ENCODE data around the gene MYO16.

DNA sequence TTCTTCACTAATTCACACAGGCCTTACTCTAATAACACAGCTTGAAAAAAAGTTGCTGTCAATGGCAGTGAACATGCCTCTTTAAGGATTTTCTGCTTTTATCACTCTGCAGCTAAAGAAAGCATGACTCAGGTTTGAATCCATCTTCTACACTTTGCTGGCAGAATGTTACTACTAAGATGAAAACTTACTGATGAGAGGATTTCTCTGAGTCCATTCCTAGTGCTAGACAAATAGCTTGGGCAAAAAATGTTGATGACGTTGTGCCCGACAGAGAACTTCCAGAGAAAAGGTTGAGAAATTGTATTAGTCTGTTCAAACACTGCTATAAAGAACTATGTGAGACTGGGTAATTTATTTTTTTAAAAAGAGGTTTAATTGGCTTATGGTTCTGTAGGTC, 585.0 kb downstream of the MYO16 start:
- TF ChIP-seq, protein P1, sequence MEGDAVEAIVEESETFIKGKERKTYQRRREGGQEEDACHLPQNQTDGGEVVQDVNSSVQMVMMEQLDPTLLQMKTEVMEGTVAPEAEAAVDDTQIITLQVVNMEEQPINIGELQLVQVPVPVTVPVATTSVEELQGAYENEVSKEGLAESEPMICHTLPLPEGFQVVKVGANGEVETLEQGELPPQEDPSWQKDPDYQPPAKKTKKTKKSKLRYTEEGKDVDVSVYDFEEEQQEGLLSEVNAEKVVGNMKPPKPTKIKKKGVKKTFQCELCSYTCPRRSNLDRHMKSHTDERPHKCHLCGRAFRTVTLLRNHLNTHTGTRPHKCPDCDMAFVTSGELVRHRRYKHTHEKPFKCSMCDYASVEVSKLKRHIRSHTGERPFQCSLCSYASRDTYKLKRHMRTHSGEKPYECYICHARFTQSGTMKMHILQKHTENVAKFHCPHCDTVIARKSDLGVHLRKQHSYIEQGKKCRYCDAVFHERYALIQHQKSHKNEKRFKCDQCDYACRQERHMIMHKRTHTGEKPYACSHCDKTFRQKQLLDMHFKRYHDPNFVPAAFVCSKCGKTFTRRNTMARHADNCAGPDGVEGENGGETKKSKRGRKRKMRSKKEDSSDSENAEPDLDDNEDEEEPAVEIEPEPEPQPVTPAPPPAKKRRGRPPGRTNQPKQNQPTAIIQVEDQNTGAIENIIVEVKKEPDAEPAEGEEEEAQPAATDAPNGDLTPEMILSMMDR (IDR thresholded peaks at IDR 0.05): no peak
- TF ChIP-seq POLR2A (IDR thresholded peaks at IDR 0.05): no peak
